ENCODE data around the gene MAGI2. TPM values are rescaled to one million over a fixed set of nuclear protein-coding genes. Genes with fewer than 3 reads are reported as not detected.

The MAGI2 gene
- total RNA-seq, 1 experiment from 2014 or later = 0.22 TPM

DNA sequence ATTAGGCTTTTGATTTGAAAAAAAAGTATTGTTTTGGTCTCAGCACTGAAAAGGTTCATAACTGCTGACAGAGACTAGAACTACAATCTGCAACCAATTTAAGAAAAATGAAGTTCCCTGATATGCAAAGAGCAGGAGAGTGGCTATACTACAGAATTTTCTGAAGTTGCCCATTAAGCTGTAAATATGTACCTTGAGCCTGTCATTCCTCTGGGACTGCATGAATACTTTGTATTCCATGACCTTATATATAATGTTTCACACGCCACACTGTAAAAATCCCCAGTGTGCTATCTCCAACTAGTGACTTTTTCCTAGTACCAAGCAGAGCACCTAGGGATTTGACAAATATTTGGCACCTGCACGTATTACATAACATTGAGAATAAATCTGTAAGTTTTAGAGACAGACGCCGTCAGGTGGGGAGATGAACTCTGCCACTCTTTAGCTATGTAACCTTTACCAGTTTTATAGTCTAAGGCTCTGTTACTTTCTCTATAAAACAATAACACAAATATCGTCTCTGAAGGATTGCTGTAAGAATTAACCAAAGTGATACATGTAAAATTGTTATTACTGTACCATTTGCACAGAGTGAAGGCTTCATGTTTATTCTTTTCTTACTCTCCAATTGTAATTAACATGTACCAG is 235.4 kb downstream of the MAGI2 start:
- Histone ChIP-seq H2AFZ (ENCODE audit: low read depth, low read length, poor library complexity, severe bottlenecking) (no peak overlapping the region), H3K79me2 (ENCODE audit: insufficient read depth, low read length) (no peaks in the 10 kb centered on the region), H4K20me1 (ENCODE audit: insufficient read depth) (no peaks in the 10 kb centered on the region), H3K9me2 (ENCODE audit: insufficient read depth) (no peaks in the 10 kb centered on the region), H3K4me2 (ENCODE audit: low read length) (no peak overlapping the region), H3K9me3 (ENCODE audit: control insufficient read depth in 1 of 2, insufficient read depth in 1 of 2, low read depth in 1 of 2, low read length in 2 of 2) (no peaks in the 10 kb centered on the region), H3K27me3 (ENCODE audit: insufficient read depth, low read length) (no peaks in the 10 kb centered on the region), H3K27ac (ENCODE audit: low read depth, low read length) (no peak overlapping the region), H3K36me3 (ENCODE audit: control insufficient read depth in 1 of 2, insufficient read depth in 2 of 2, low read length in 2 of 2) (no peaks in the 10 kb centered on the region), H3K4me3 (replicated peaks in 1 of 2; ENCODE audit: low read depth in 1 of 2, low read length in 2 of 2) (no peak overlapping the region), H3K9ac (ENCODE audit: low read length) (no peak overlapping the region), H3K4me1 (ENCODE audit: control insufficient read depth in 1 of 2, insufficient read depth in 2 of 2, low read length in 2 of 2) (no peaks in the 10 kb centered on the region)
- intact Hi-C loops (cut with micrococcal nuclease) = no loop called here
- no peak for DNase-seq (ENCODE audit: low read depth, low spot score)
- ChIA-PET RAD21 (ENCODE audit: low non-redundant PET in 1 of 2, low total read pairs in 2 of 2, uncharacterized antibody in 2 of 2, unreplicated experiment in 2 of 2) (no interaction called here), POLR2A (no interaction called here), CTCF (no interaction called here)
- BruUV-seq (replicated peaks) = no TSS peak
- ATAC-seq = no peak
- TF ChIP-seq ZNF274 (IDR thresholded peaks at IDR 0.05; ENCODE audit: low read depth, low read length) (no peak), YY1 (IDR thresholded peaks at IDR 0.05; ENCODE audit: extremely low read depth, insufficient replicate concordance, low read depth, low read length) (no peak)

DNA sequence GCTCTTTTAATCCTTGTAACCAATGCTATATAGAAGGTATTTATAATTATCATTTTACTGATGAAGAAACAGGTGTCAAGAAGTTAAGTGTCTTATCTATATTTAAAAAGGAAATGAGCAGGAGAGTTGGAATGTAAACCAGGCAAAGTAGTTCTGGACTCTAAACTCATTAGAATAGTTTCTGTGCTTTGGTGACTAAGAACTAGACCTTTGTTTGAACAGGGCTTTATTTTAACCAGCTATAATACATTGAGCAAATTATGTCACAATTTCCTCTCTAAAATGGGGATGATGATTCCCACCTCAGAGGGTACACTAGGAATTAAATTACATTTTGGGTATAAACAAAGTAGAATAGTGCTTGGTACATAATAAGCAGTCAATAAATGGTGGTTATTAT is 236.0 kb downstream of the MAGI2 start:
- RAD21 ChIA-PET (ENCODE audit: low non-redundant PET in 1 of 2, low total read pairs in 2 of 2, uncharacterized antibody in 2 of 2, unreplicated experiment in 2 of 2) = no interaction called here
- H3K79me2 ChIP-seq (ENCODE audit: insufficient read depth, low read length) = no peaks in the 10 kb centered on the region
- H3K36me3 ChIP-seq (ENCODE audit: control insufficient read depth in 1 of 2, insufficient read depth in 2 of 2, low read length in 2 of 2) = no peaks in the 10 kb centered on the region
- H2AFZ ChIP-seq (ENCODE audit: low read depth, low read length, poor library complexity, severe bottlenecking) = no peak overlapping the region
- TF ChIP-seq EGR1 (IDR thresholded peaks at IDR 0.05; ENCODE audit: low read depth) (no peak), POLR2A (IDR thresholded peaks at IDR 0.05; ENCODE audit: borderline replicate concordance, extremely low read depth, insufficient read depth, insufficient read length) (no peak), SP1 (IDR thresholded peaks at IDR 0.05; ENCODE audit: low read depth) (no peak), CBX3 (IDR thresholded peaks at IDR 0.05; ENCODE audit: low read depth) (no peak), JUND (IDR thresholded peaks at IDR 0.05) (no peak), ZFX (IDR thresholded peaks at IDR 0.05) (no peak), FOSL1 (IDR thresholded peaks at IDR 0.05; ENCODE audit: low read depth) (no peak)
- TF ChIP-seq, protein P1, sequence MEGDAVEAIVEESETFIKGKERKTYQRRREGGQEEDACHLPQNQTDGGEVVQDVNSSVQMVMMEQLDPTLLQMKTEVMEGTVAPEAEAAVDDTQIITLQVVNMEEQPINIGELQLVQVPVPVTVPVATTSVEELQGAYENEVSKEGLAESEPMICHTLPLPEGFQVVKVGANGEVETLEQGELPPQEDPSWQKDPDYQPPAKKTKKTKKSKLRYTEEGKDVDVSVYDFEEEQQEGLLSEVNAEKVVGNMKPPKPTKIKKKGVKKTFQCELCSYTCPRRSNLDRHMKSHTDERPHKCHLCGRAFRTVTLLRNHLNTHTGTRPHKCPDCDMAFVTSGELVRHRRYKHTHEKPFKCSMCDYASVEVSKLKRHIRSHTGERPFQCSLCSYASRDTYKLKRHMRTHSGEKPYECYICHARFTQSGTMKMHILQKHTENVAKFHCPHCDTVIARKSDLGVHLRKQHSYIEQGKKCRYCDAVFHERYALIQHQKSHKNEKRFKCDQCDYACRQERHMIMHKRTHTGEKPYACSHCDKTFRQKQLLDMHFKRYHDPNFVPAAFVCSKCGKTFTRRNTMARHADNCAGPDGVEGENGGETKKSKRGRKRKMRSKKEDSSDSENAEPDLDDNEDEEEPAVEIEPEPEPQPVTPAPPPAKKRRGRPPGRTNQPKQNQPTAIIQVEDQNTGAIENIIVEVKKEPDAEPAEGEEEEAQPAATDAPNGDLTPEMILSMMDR (IDR thresholded peaks at IDR 0.05 in 2 of 3, conservative IDR thresholded peaks at IDR 0.05 in 1 of 3; ENCODE audit: borderline replicate concordance in 1 of 3, insufficient read depth in 1 of 3, low read depth in 2 of 3, low read length in 2 of 3) = no peak
- TF ChIP-seq, protein P2, sequence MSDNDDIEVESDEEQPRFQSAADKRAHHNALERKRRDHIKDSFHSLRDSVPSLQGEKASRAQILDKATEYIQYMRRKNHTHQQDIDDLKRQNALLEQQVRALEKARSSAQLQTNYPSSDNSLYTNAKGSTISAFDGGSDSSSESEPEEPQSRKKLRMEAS (IDR thresholded peaks at IDR 0.05) = no peak
- H3K9me2 ChIP-seq (ENCODE audit: insufficient read depth) = no peaks in the 10 kb centered on the region
- no peaks in the 10 kb centered on the region for H3K27me3 ChIP-seq (ENCODE audit: insufficient read depth, low read length)
- DNase-seq (ENCODE audit: low read depth, low spot score) = no peak
- CTCF ChIA-PET = no interaction called here
- H3K9ac ChIP-seq (ENCODE audit: low read length) = no peak overlapping the region
- ATAC-seq = no peak
- no TSS peak for BruUV-seq (replicated peaks)
- no peak overlapping the region for H3K4me3 ChIP-seq (replicated peaks in 1 of 2; ENCODE audit: low read depth in 1 of 2, low read length in 2 of 2)
- H4K20me1 ChIP-seq (ENCODE audit: insufficient read depth) = no peaks in the 10 kb centered on the region
- H3K27ac ChIP-seq (ENCODE audit: low read depth, low read length) = no peak overlapping the region
- H3K4me2 ChIP-seq (ENCODE audit: low read length) = no peak overlapping the region
- POLR2A ChIA-PET = no interaction called here
- intact Hi-C loops (cut with micrococcal nuclease) = no loop called here
- no peaks in the 10 kb centered on the region for H3K4me1 ChIP-seq (ENCODE audit: control insufficient read depth in 1 of 2, insufficient read depth in 2 of 2, low read length in 2 of 2)
- no peaks in the 10 kb centered on the region for H3K9me3 ChIP-seq (ENCODE audit: control insufficient read depth in 1 of 2, insufficient read depth in 1 of 2, low read depth in 1 of 2, low read length in 2 of 2)
